ENCODE results near the gene ATG9B.
"Not testable (repeated sequence)": the region's sequence is repeated elsewhere in the genome, so short reads cannot be mapped to it uniquely, and the experiment has no call there.

The ATG9B gene

GRCh38 chr7:151035026-151035717 lies 10.9 kb upstream of the ATG9B start:
- no peak for DNase-seq

GRCh38 chr7:151034312-151035025 lies 10.2 kb upstream of the ATG9B start:
- DNase-seq, result no peak

- no peak for DNase-seq
Measured at GRCh38 chr7:151033864-151034249, 9.6 kb upstream of the ATG9B start.

- no peak for DNase-seq
Measured at GRCh38 chr7:151032936-151033863, 8.9 kb upstream of the ATG9B start.

- DNase-seq, result no peak
Measured at GRCh38 chr7:151031011-151031410, 6.7 kb upstream of the ATG9B start.

- no peak for DNase-seq
Measured at GRCh38 chr7:151028948-151029501, 4.7 kb upstream of the ATG9B start.

- peak; percentile 99 for DNase-seq
Measured at GRCh38 chr7:151028131-151028947, 4.0 kb upstream of the ATG9B start, which contains the start of gene ABCB8. ABCB8 (plus strand) TSS chr7:151028450; CDS start chr7:151028516, 66 bp downstream.

- not testable (repeated sequence) for DNase-seq
Measured at GRCh38 chr7:151027728-151028130, 3.4 kb upstream of the ATG9B start.

GRCh38 chr7:151026771-151027727 lies 2.8 kb upstream of the ATG9B start:
- not testable (repeated sequence) for DNase-seq

- DNase-seq, result no peak
Measured at GRCh38 chr7:151025924-151026671, 1.8 kb upstream of the ATG9B start.

GRCh38 chr7:151023232-151023631 lies 1.1 kb downstream of the ATG9B start:
- no peak for DNase-seq

GRCh38 chr7:151020231-151020630 lies 4.1 kb downstream of the ATG9B start:
- no peak for DNase-seq

- DNase-seq, result no peak
Measured at GRCh38 chr7:151019130-151019447, 5.2 kb downstream of the ATG9B start.

GRCh38 chr7:151018421-151019129 lies 5.7 kb downstream of the ATG9B start:
- peak; percentile 58 for DNase-seq

- DNase-seq, result peak; percentile 73
Measured at GRCh38 chr7:151017953-151018420, 6.3 kb downstream of the ATG9B start.

- DNase-seq, result no peak
Measured at GRCh38 chr7:151017370-151017952, 6.8 kb downstream of the ATG9B start.

GRCh38 chr7:151016942-151017341 lies 7.4 kb downstream of the ATG9B start:
- no peak for DNase-seq

- DNase-seq, result no peak
Measured at GRCh38 chr7:151016505-151016904, 7.8 kb downstream of the ATG9B start.

- no peak for DNase-seq
Measured at GRCh38 chr7:151015967-151016366, 8.3 kb downstream of the ATG9B start.

All from NCI-H1092 treated with DMSO at 0.1 percent for 48 hours (cell line).